HG03342 (cell line): Measurements from ENCODE around the gene LLGL2.

Source experiments
- ATAC-seq: cut with Tn5 transposase; IDR thresholded peaks from one replicate; pipeline ENCODE4 v1.9.1; 2021; ENCODE audit warnings: mild to moderate bottlenecking, moderate library complexity; ENCODE audit not compliant: unreplicated experiment

LLGL2 gene

DNA sequence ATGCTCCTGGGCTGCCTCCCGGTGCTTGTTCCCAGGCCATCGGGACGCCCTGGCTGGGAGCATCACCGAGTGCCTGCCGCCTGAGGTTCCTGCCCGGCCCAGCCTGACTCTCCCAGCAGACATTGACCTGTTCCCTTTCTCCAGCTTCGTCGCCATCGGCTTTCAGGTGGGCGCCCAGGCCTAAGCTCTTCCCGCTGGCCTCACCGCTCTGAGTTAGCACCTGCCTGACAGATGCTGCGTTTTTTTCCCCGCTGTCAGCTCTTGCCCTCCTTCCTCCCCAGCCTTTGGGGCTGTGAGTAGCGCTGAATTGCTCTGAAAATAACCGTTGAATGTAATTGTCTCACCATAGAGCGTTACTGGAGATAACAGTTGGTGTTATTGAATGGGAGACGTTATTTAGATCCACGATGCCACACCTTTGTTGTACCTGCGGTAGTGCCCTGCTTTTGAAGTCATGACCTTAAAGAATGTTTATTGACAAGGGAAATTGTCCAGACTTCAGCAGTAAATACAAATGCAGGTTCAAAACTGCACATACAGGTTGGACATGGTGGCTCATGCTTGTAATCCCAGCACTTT lies 86.4 kb downstream of the LLGL2 start:
- ATAC-seq: no peak

DNA sequence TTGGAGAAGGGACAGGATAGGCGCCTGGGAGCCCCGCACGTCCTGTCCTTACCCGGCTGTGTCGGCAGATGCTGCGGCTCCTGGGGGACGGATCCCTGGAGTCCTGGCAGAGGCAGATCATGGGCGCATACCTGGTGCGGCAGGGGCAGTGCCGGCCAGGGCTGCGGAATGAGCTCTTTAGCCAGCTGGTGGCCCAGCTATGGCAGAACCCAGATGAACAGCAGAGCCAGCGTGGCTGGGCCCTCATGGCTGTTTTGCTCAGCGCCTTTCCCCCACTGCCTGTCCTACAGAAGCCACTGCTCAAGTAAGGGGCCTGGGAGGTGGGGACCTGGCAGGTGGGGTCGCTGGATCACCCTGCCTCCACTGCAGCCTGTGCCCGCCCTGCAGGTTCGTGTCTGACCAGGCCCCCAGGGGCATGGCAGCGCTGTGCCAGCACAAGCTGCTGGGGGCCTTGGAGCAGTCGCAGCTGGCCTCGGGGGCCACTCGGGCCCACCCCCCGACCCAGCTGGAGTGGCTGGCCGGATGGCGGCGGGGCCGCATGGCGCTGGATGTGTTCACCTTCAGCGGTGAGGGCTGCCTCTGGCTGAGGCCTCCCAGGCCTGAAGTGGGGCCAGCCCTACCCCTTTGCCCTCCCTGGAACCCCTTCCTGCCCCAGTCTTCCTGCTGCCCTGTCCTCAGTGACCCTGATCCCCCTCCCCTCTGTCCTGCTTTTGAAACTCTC lies 87.6 kb downstream of the LLGL2 start:
- no peak for ATAC-seq

GRCh38 chr17:75614006-75614405 lies 88.5 kb downstream of the LLGL2 start:
- no peak for ATAC-seq

- no peak for ATAC-seq
Observed at GRCh38 chr17:75614556-75615270, 89.2 kb downstream of the LLGL2 start.

- ATAC-seq: no peak
Observed at GRCh38 chr17:75615301-75615700, 89.8 kb downstream of the LLGL2 start.

DNA sequence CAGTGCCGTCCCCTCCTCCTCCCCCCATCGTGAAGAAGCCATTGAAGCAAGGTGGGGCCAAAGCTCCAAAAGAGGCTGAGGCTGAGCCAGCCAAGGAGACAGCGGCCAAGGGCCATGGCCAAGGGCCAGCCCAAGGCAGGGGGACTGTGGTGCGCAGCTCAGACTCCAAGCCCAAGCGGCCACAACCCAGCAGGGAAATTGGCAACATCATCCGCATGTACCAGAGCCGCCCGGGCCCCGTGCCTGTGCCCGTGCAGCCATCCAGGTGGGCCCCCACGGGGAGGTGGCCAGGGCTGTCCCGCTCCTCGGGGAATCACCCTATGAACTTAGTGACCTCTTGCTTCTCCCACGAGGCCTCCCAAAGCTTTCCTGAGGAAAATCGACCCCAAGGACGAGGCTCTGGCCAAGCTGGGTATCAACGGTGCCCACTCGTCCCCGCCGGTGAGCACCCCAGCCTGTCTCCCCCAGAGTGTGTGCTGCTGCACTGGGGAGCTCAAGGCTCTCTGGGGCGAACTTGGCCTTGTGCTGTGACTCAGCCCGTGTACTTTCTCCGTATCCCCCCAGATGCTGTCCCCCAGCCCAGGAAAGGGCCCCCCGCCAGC lies 91.1 kb downstream of the LLGL2 start:
- no peak for ATAC-seq

DNA sequence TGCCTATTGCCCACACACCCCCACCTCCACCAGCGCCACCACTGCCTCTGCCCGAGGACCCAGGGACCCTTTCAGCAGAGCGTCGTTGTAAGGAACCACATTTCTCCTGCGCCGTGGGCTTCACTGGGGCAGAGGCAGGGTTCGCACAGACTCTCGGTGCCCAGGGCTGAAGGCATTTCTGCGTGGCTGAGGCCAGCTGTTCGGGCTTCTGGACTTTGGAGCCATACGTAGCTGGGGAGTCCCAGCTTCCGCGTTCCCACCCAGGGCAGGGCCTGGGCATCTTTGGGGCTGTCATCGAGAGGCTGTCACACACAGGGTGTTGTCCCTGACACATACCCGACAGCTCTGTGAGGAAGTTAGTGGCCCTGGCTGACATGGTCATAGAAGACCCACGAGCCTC lies 91.7 kb downstream of the LLGL2 start:
- no peak for ATAC-seq

GRCh38 chr17:75617675-75618074 lies 92.2 kb downstream of the LLGL2 start:
- no peak for ATAC-seq

- no peak for ATAC-seq
Observed at GRCh38 chr17:75619506-75620431, 94.3 kb downstream of the LLGL2 start.

DNA sequence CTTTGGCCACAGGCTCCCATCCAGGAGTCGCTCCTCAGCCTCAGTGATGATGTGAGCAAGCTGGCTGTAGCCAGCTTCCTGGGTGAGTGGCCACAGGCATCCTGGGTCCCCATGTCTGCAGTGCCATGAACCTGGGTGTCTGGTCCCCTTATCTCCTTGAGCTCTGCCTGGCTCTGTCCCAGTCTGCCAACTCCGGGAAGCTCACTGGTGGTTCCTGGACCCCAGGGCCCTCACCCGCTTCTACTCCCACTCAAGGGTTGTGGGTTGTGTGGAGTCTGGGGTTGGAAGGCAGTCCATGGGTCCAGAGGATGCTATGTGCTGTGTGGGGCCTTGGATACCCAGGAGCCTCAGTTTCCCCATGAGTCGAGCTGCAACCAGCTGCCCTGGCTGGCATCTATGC lies 96.0 kb downstream of the LLGL2 start:
- ATAC-seq: no peak

- no peak for ATAC-seq
Observed at GRCh38 chr17:75622076-75622475, 96.6 kb downstream of the LLGL2 start.

GRCh38 chr17:75622771-75623273 lies 97.3 kb downstream of the LLGL2 start:
- ATAC-seq: no peak

GRCh38 chr17:75623386-75623785 lies 97.9 kb downstream of the LLGL2 start:
- ATAC-seq: no peak

GRCh38 chr17:75624021-75624420 lies 98.5 kb downstream of the LLGL2 start:
- no peak for ATAC-seq
